BLaER1 treated with 17β-estradiol and CSF1 and Interleukin-3, amounts not matched to agents 10 nM and 100 nM (cell line): ENCODE results near the gene IL12A.

Experiments used
- H3K27ac ChIP-seq, 11 experiments: shearing (Covaris generic); formaldehyde crosslinking; 2 replicates each; pipeline ENCODE4 v1.8.1; 2022
- H3K27me3 ChIP-seq, 11 experiments: shearing (Covaris generic); formaldehyde crosslinking; 2 replicates each; pipeline ENCODE4 v1.8.1; 2022
- H3K36me3 ChIP-seq, 11 experiments: shearing (Covaris generic); formaldehyde crosslinking; 2 replicates each; pipeline ENCODE4 v1.8.1; 2022
- H3K4me1 ChIP-seq, 10 experiments: shearing (Covaris generic); formaldehyde crosslinking; 2 replicates each; pipeline ENCODE4 v1.8.1; 2022
- H3K4me2 ChIP-seq, 11 experiments: shearing (Covaris generic); formaldehyde crosslinking; 2 replicates each; pipeline ENCODE4 v1.8.1; 2022
- H3K4me3 ChIP-seq, 10 experiments: shearing (Covaris generic); formaldehyde crosslinking; 2 replicates each; pipeline ENCODE4 v1.8.1; 2022
- H3K9ac ChIP-seq, 11 experiments: shearing (Covaris generic); formaldehyde crosslinking; 2 replicates each; pipeline ENCODE4 v1.8.1; 2022
- H3K9me3 ChIP-seq, 11 experiments: shearing (Covaris generic); formaldehyde crosslinking; replicated peaks in 1 of 11; 2 replicates each; pipeline ENCODE4 v1.8.1; 2022
- H4K20me1 ChIP-seq, 11 experiments: shearing (Covaris generic); formaldehyde crosslinking; 2 replicates each; pipeline ENCODE4 v1.8.1; 2022
- Cebpa-rat ChIP-seq, 11 experiments: shearing (Covaris generic); IDR thresholded peaks; 2 replicates each; pipeline ENCODE4 v1.8.1; 2022

Gene IL12A

DNA sequence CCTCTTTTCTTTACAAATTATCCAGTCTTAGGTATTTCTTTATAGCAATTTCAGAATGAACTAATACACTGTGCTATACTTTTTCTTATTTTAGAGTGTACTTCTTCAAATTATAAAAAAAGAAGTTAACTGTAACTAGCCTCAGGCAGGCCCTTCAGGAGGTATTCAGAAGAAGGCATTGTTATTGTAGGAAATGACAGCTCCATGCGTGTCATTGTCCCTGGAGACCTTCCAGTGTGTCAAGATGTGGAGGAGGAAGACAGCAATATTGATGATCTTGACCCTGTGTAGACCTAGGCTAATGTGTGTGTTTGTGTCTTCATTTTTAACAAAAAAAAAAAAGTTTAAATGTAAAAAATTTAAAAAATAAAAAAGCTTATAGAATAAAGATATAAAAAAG lies 55.5 kb downstream of the IL12A start:
- H3K4me1 ChIP-seq = peaks cover 0 to 24% (median 5%) of the 10 kb centered on the region in 10 experiments; a peak in 9 of 20 replicates
- TF ChIP-seq Cebpa-rat (IDR thresholded peaks at IDR 0.05) = no peak
- no peak overlapping the region for H3K4me2 ChIP-seq
- peaks cover 24 to 32% (median 28%) of the 10 kb centered on the region in 11 experiments for H3K9me3 ChIP-seq
- no peak overlapping the region for H3K27ac ChIP-seq
- H4K20me1 ChIP-seq = no peaks in the 10 kb centered on the region
- peaks cover 0 to 4% (median 0%) of the 10 kb centered on the region in 11 experiments; a peak in 1 of 22 replicates for H3K36me3 ChIP-seq
- H3K4me3 ChIP-seq = no peak overlapping the region
- H3K27me3 ChIP-seq = no peaks in the 10 kb centered on the region
- H3K9ac ChIP-seq = no peak overlapping the region
